Prostate gland (tissue), 2 donors: ENCODE data around the gene OR51F2. TPM values are rescaled to one million over a fixed set of nuclear protein-coding genes. Genes with fewer than 3 reads are reported as not detected.

ENCODE experiments used
- DNase-seq: peaks from one replicate; pipeline ENCODE4 v3.0.0-alpha.2; 2019; ENCODE audit warnings: low spot score
- H3K27ac ChIP-seq, 2 donors: fragments of 200-600 bp; sonication (generic); 2 replicates each; pipeline ENCODE4 v1.5.1; 2017 to 2019
- H3K27me3 ChIP-seq: fragments of 200-600 bp; sonication (generic); replicated peaks from 2 replicates; pipeline ENCODE4 v1.5.1; 2019; ENCODE audit not compliant: insufficient read depth
- H3K36me3 ChIP-seq, 2 donors: fragments of 200-600 bp; sonication (generic); 1 replicate in 1 of 2; 2 replicates in 1 of 2; pipeline versions ENCODE4 v1.5.1 to v1.8.1; 2017 to 2019
- H3K4me1 ChIP-seq: fragments of 200-600 bp; sonication (generic); replicated peaks from 2 replicates; pipeline ENCODE4 v1.5.1; 2019
- H3K4me3 ChIP-seq, 2 donors: fragments of 200-600 bp; sonication (generic); 2 replicates each; pipeline ENCODE4 v1.5.1; 2017 to 2019
- H3K9me3 ChIP-seq: fragments of 200-600 bp; sonication (generic); 2 replicates; pipeline ENCODE4 v1.5.1; 2017
- CTCF ChIP-seq, 4 experiments: fragments of 200-600 bp in 2 of 4; fragments of 450-650 bp in 2 of 4; sonication (generic) in 2 of 4; IDR thresholded peaks; 1 replicate in 3 of 4; 2 replicates in 1 of 4; pipeline ENCODE4 v1.5.1; 2016 to 2019; ENCODE audit warnings: antibody characterized with exemption in 4 of 4, mild to moderate bottlenecking in 2 of 4, moderate library complexity in 2 of 4
- POLR2A ChIP-seq: fragments of 450-650 bp; IDR thresholded peaks from one replicate; pipeline ENCODE4 v1.6.1; 2016; ENCODE audit warnings: antibody characterized with exemption, mild to moderate bottlenecking
- POLR2AphosphoS5 ChIP-seq: sonication (generic); formaldehyde crosslinking; IDR thresholded peaks from one replicate; pipeline ENCODE4 v1.6.1; 2017; ENCODE audit warnings: antibody characterized with exemption
- WGBS: methylation state at CpG from one replicate; pipeline ENCODE4 v1.1.5; 2018; 5-methylcytosine and 5-hydroxymethylcytosine counted together
- intact Hi-C: fragments of 100-400 bp; cut with DNase I; formaldehyde crosslinking; loops from one replicate; pipeline ENCODE4 v1.14.2; 2022
- total RNA-seq, 2 donors: library from RNA; depleted of rRNA; stranded (reverse); fragments of >200 nt; gene quantifications; one replicate each; pipeline ENCODE4 v1.1.0, GENCODE V29; 2016

Gene OR51F2
- total RNA-seq, 2 donors from 2014 or later = not detected

DNA sequence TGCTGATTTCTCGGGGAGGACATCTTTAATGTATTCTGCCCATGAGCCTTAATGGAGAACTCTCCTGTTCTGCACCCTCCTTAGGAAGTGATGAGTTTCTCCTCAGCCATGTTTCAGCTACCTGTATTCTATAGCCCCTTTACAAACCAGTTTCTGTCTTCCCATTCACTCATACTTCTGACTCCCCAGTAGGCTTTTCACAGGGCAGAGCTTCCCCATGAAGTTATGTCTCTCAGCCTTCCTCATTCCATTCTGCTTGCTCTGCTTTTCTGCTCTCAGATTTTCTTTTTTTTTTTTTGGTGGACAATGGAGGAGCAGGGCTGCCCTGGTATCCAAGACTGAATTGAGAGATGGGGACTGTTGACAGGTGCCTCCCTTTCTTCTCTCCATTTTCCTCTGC is 12.6 kb upstream of the OR51F2 start:
- Histone ChIP-seq H3K36me3 (no peaks in the 10 kb centered on the region), H3K27ac (no peak overlapping the region), H3K27me3 (no peaks in the 10 kb centered on the region), H3K4me1 (no peaks in the 10 kb centered on the region), H3K4me3 (no peak overlapping the region), H3K9me3 (no peaks in the 10 kb centered on the region)
- TF ChIP-seq POLR2AphosphoS5 = no peak
- TF ChIP-seq POLR2A = no peak
- no peak for TF ChIP-seq CTCF (IDR thresholded peaks at IDR 0.05)
- DNase-seq = no peak
- intact Hi-C loops = no loop called here
- WGBS = 95% methylated on average over 1 of the region's 1 CpG

- Histone ChIP-seq H3K36me3 (no peaks in the 10 kb centered on the region), H3K27me3 (no peaks in the 10 kb centered on the region), H3K4me1 (no peaks in the 10 kb centered on the region), H3K27ac (no peak overlapping the region), H3K9me3 (no peaks in the 10 kb centered on the region), H3K4me3 (no peak overlapping the region)
- no peak for TF ChIP-seq CTCF (IDR thresholded peaks at IDR 0.05)
- TF ChIP-seq POLR2A = no peak
- TF ChIP-seq POLR2AphosphoS5 = no peak
- no peak for DNase-seq
- 29% methylated on average over 2 of the region's 2 CpGs for WGBS
- intact Hi-C loops = no loop called here
These were observed 11.9 kb upstream of the OR51F2 start for GRCh38 chr11:4809246-4809645.

DNA sequence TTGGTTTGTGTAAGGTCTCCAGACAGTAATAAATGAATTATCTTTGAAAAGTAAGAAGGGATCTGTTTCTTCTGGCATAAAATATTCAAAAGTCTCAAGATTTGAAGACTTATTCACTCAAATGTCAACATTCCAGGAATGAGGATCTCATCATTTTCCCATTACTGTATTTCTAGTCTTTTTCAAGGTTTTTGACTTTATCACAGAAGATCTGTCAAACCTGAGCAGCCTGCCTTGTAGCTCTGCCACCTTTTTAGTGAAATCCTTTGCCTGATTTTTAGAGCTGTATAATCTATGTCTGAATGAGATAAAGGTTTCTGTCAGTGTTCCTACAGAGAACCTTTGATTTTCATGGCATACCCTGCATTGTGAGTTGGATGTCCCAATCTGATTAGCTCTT is 4.0 kb downstream of the OR51F2 start:
- TF ChIP-seq POLR2AphosphoS5 = no peak
- TF ChIP-seq POLR2A = no peak
- TF ChIP-seq CTCF (IDR thresholded peaks at IDR 0.05) = no peak
- no peak for DNase-seq
- Histone ChIP-seq H3K27ac (no peak overlapping the region), H3K9me3 (no peaks in the 10 kb centered on the region), H3K27me3 (no peaks in the 10 kb centered on the region), H3K36me3 (no peaks in the 10 kb centered on the region), H3K4me3 (no peak overlapping the region), H3K4me1 (no peaks in the 10 kb centered on the region)
- intact Hi-C loops = loop anchor here (5.0 to 10.0 kb wide), 2 partner anchors 110 to 638 kb away; no protein-coding TSS in a partner anchor

DNA sequence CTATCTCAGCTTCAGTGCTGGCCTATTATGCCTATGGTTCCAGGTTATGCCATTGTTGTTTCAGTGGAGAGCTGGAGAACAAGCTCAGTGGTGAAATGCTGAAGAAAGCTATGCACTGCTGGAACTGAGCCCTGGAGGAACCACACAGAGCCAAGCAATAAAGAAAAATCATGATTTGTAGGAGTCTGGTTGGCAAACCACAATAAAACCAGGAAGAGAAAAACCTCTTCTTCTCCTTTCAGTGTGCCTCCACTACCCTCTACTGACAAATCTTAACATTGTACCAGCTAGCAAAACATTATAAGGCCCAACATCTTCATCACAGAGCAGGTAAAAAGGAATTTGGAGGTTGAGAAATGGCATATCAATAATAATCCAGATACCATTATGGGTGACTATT is 5.3 kb downstream of the OR51F2 start:
- H3K27ac ChIP-seq = peak overlapping the region; percentile 38 to 56
- H3K4me3 ChIP-seq = no peak overlapping the region
- TF ChIP-seq POLR2A = no peak
- peak; percentile 81 for TF ChIP-seq POLR2AphosphoS5
- TF ChIP-seq CTCF (IDR thresholded peaks at IDR 0.05) = peak in 3 of 4 experiments; percentile 61 to 91 (median 74)
- no peaks in the 10 kb centered on the region for H3K4me1 ChIP-seq
- intact Hi-C loops = loop anchor here (2.0 to 10.0 kb wide), 3 partner anchors 112 to 639 kb away; partner anchors contain the start of gene OR51D1
- no peaks in the 10 kb centered on the region for H3K36me3 ChIP-seq
- no peaks in the 10 kb centered on the region for H3K27me3 ChIP-seq
- no peaks in the 10 kb centered on the region for H3K9me3 ChIP-seq
- DNase-seq = peak; percentile 70

DNA sequence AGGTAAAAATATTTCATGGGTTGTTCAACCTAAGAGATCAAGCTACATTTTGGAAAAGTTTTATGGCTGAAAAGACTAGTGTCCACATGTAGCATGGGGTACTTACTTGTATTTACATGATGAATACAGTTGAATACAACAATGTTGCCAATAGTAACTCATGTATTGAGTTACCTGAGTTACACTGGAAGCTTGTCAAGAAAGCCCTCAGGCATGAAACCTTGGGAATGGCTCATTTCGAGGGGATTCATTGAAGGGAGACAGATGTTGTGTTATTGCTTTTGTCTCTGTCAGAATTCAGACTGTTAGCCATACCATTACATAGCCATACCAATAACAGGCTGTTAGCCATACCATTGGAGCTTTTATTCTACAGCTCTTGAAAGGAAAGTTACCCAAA is 9.2 kb downstream of the OR51F2 start:
- DNase-seq = no peak
- no peak overlapping the region for H3K4me3 ChIP-seq
- H3K36me3 ChIP-seq = no peaks in the 10 kb centered on the region
- no peak overlapping the region for H3K27ac ChIP-seq
- 43% methylated on average over 1 of the region's 1 CpG for WGBS
- H3K9me3 ChIP-seq = no peaks in the 10 kb centered on the region
- H3K27me3 ChIP-seq = no peaks in the 10 kb centered on the region
- intact Hi-C loops = no loop called here
- TF ChIP-seq POLR2A (no peak), CTCF (IDR thresholded peaks at IDR 0.05) (no peak), POLR2AphosphoS5 (no peak)
- no peaks in the 10 kb centered on the region for H3K4me1 ChIP-seq
